PC-3 (cell line): ENCODE measurements around the gene INPP5F. TPM values are rescaled to one million over a fixed set of nuclear protein-coding genes. Genes with fewer than 3 reads are reported as not detected.

Source experiments
- ATAC-seq: fragments of 200-7000 bp; cut with Tn5 transposase; 2 replicates; pipeline ENCODE4 v1.9.1; 2020; ENCODE audit warnings: mild to moderate bottlenecking, moderate library complexity
- BruUV-seq: library from RNA; stranded (reverse); fragments of 400-500 nt; replicated peaks from 2 replicates; lab custom pipeline; 2021; lab: Mats Ljungman, UMichigan
- CTCF ChIA-PET: fragments of 300-600 bp; sonication (Branson Sonifier 250); formaldehyde crosslinking; loops from one replicate; lab custom pipeline; 2022; ENCODE audit warnings: antibody characterized with exemption; lab: Charles Lee
- POLR2A ChIA-PET: fragments of 300-600 bp; sonication (Branson Sonifier 250); formaldehyde crosslinking; loops from one replicate; lab custom pipeline; 2022; ENCODE audit warnings: antibody characterized with exemption; ENCODE audit not compliant: unreplicated experiment; lab: Charles Lee
- DNase-seq: peaks from one replicate; pipeline ENCODE4 v3.0.0-alpha.2; 2015
- H2AFZ ChIP-seq: fragments of 300-600 bp; sonication (generic); 2 replicates; pipeline ENCODE4 v1.6.0; 2016; ENCODE audit warnings: antibody characterized with exemption, low read length
- H3F3A ChIP-seq: fragments of 300-600 bp; sonication (generic); one replicate; pipeline ENCODE4 v1.6.0; 2017; ENCODE audit warnings: antibody characterized with exemption, low read length, control low read depth, mild to moderate bottlenecking; ENCODE audit not compliant: unreplicated experiment
- H3K27ac ChIP-seq: fragments of 300-600 bp; sonication (generic); 2 replicates; pipeline ENCODE4 v1.5.1; 2016; ENCODE audit warnings: mild to moderate bottlenecking, low read length
- H3K27me3 ChIP-seq: fragments of 300-600 bp; sonication (generic); 2 replicates; pipeline ENCODE4 v1.6.1; 2016; ENCODE audit warnings: low read length, mixed read lengths
- H3K36me3 ChIP-seq: fragments of 300-600 bp; sonication (generic); 2 replicates; pipeline ENCODE4 v1.6.1; 2016; ENCODE audit warnings: low read depth, mixed run types, low read length, mixed read lengths
- H3K4me1 ChIP-seq: fragments of 300-600 bp; sonication (generic); 2 replicates; pipeline ENCODE4 v1.5.1; 2016; ENCODE audit warnings: low read length; ENCODE audit not compliant: insufficient read depth
- H3K4me2 ChIP-seq: fragments of 300-600 bp; sonication (generic); 2 replicates; pipeline ENCODE4 v1.6.0; 2016; ENCODE audit warnings: low read length
- H3K4me3 ChIP-seq: fragments of 300-600 bp; sonication (generic); 2 replicates; pipeline ENCODE4 v1.5.1; 2016; ENCODE audit warnings: mild to moderate bottlenecking, low read length, mixed read lengths
- H3K79me2 ChIP-seq: fragments of 300-600 bp; sonication (generic); 2 replicates; pipeline ENCODE4 v1.6.1; 2017; ENCODE audit warnings: low read length, mixed read lengths
- H3K9ac ChIP-seq: fragments of 300-600 bp; sonication (generic); 2 replicates; pipeline ENCODE4 v1.6.0; 2016; ENCODE audit warnings: mild to moderate bottlenecking, low read length
- H3K9me2 ChIP-seq: fragments of 300-600 bp; sonication (generic); replicated peaks from 2 replicates; pipeline ENCODE4 v1.6.1; 2016; ENCODE audit warnings: mixed run types, low read length, mixed read lengths
- H3K9me3 ChIP-seq: fragments of 300-600 bp; sonication (generic); 2 replicates; pipeline ENCODE4 v1.6.1; 2016; ENCODE audit warnings: low read length, mixed read lengths
- H4K20me1 ChIP-seq: fragments of 300-600 bp; sonication (generic); 2 replicates; pipeline ENCODE4 v1.6.1; 2016; ENCODE audit warnings: low read length, mixed read lengths
- EZH2 ChIP-seq: fragments of 300-600 bp; sonication (generic); IDR thresholded peaks from one replicate; pipeline ENCODE4 v1.6.1; 2017; ENCODE audit warnings: antibody characterized with exemption, mild to moderate bottlenecking, low read length; ENCODE audit not compliant: unreplicated experiment
- EZH2phosphoT487 ChIP-seq: fragments of 300-600 bp; sonication (generic); IDR thresholded peaks from 2 replicates; pipeline ENCODE4 v1.6.1; 2018; ENCODE audit warnings: mild to moderate bottlenecking, antibody characterized with exemption, low read length, borderline replicate concordance
- intact Hi-C: fragments of 100-400 bp; cut with micrococcal nuclease; formaldehyde crosslinking; loops from 2 replicates; pipeline ENCODE4 v1.9.0; 2023
- total RNA-seq: library from RNA; depleted of rRNA; stranded (reverse); fragments of >200 nt; gene quantifications from 2 replicates; pipeline ENCODE4 v1.2.3, GENCODE V29; 2014
- TF ChIP-seq, protein P1 (sequence below): fragments of 300-600 bp; sonication (generic); conservative IDR thresholded peaks from 2 replicates; pipeline ENCODE4 v1.5.1; 2017; ENCODE audit warnings: antibody characterized with exemption, low read depth, mild to moderate bottlenecking, low read length

Gene INPP5F
- total RNA-seq, 1 experiment from 2014 or later = 8.2 TPM

DNA sequence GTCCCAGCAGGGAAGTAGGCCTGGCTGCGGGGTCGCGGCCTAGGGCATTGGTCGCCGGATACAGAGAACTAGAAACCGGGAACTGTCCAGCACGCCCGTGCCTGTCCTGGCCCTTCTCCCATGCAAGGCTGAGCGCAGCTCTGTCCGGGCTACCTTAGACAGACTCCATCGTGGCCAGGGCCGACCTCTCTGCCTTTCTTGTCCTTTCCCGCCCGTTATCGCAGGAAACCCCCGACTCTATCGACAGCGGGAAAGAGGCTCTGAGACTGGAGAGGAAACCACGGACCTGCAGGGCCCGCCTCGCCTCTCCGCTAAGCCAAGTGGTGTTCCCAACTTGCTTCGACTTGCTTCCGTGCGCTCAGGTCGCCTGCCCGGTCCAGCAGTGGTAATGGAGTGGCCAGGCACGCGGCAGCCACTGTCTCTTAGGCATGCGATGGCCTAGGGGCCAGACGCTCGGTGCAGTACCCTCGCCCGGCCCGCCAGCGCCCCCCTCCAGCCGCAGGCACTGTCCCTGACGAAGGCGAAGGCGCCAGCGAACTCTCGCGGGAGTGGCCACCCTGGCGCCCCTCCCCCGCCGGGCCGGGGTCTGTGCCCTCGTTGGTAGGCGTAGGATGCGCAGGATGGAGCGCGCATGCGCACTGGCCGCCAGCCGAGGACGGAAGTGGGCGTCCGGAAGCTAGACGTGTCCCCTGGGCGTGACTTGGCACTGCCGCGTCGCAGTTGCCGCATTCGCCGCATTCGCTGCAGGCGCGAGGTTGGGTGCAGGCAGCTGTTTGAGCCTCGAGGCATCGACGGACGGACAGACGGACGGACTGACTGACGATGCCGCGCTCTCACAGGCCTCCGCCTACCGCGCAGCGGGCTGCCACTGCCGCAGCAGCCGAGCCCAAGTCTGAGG, 92.4 kb downstream of the INPP5F start:
- no peak overlapping the region for H3K4me3 ChIP-seq
- H3K79me2 ChIP-seq = no peaks in the 10 kb centered on the region
- ATAC-seq (no peak), DNase-seq (no peak)
- ChIA-PET POLR2A (no interaction called here), CTCF (no interaction called here)
- no peaks in the 10 kb centered on the region for H3K9me2 ChIP-seq
- no peaks in the 10 kb centered on the region for H3K36me3 ChIP-seq
- no peaks in the 10 kb centered on the region for H3K4me1 ChIP-seq
- no peaks in the 10 kb centered on the region for H3F3A ChIP-seq
- H4K20me1 ChIP-seq = no peaks in the 10 kb centered on the region
- TF ChIP-seq EZH2 = no peak
- TF ChIP-seq, protein P1, sequence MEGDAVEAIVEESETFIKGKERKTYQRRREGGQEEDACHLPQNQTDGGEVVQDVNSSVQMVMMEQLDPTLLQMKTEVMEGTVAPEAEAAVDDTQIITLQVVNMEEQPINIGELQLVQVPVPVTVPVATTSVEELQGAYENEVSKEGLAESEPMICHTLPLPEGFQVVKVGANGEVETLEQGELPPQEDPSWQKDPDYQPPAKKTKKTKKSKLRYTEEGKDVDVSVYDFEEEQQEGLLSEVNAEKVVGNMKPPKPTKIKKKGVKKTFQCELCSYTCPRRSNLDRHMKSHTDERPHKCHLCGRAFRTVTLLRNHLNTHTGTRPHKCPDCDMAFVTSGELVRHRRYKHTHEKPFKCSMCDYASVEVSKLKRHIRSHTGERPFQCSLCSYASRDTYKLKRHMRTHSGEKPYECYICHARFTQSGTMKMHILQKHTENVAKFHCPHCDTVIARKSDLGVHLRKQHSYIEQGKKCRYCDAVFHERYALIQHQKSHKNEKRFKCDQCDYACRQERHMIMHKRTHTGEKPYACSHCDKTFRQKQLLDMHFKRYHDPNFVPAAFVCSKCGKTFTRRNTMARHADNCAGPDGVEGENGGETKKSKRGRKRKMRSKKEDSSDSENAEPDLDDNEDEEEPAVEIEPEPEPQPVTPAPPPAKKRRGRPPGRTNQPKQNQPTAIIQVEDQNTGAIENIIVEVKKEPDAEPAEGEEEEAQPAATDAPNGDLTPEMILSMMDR = no peak
- TF ChIP-seq EZH2phosphoT487 = no peak
- no TSS peak for BruUV-seq
- no peak overlapping the region for H3K4me2 ChIP-seq
- intact Hi-C loops = no loop called here
- no peak overlapping the region for H3K9ac ChIP-seq
- H3K27me3 ChIP-seq = no peaks in the 10 kb centered on the region
- no peak overlapping the region for H3K27ac ChIP-seq
- no peaks in the 10 kb centered on the region for H3K9me3 ChIP-seq
- H2AFZ ChIP-seq = no peak overlapping the region

DNA sequence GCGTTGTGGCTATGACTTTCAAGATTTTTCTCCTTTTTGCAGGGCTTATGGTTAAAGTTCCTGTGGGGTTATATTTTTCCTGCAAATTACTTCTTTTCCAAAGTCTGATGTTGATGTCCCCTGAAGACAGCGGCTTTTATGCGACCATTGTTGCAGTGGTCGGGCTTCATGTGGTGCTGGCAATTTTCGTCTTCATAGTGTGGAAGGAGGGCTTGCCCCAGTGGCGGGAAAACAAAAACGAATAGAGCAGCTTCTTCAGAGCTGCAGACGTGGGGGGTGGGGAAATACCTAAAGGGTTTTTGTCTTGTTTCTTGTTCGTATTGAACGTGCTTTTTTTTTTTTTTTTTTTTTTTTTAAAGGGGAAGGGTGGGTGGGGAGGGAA, 93.0 kb downstream of the INPP5F start:
- intact Hi-C loops = no loop called here
- DNase-seq = no peak
- no peaks in the 10 kb centered on the region for H3K27me3 ChIP-seq
- ChIA-PET CTCF (no interaction called here), POLR2A (no interaction called here)
- no peak for TF ChIP-seq EZH2phosphoT487
- TF ChIP-seq, protein P1 = no peak
- no peak for TF ChIP-seq EZH2
- H4K20me1 ChIP-seq = no peaks in the 10 kb centered on the region
- H3K4me2 ChIP-seq = no peak overlapping the region
- no peaks in the 10 kb centered on the region for H3K9me2 ChIP-seq
- H3K9me3 ChIP-seq = no peaks in the 10 kb centered on the region
- H3K4me3 ChIP-seq = no peak overlapping the region
- H3K4me1 ChIP-seq = no peaks in the 10 kb centered on the region
- H3K9ac ChIP-seq = no peak overlapping the region
- H3F3A ChIP-seq = no peaks in the 10 kb centered on the region
- ATAC-seq = no peak
- no peaks in the 10 kb centered on the region for H3K79me2 ChIP-seq
- H3K27ac ChIP-seq = no peak overlapping the region
- BruUV-seq = no TSS peak
- H2AFZ ChIP-seq = no peak overlapping the region
- no peaks in the 10 kb centered on the region for H3K36me3 ChIP-seq

DNA sequence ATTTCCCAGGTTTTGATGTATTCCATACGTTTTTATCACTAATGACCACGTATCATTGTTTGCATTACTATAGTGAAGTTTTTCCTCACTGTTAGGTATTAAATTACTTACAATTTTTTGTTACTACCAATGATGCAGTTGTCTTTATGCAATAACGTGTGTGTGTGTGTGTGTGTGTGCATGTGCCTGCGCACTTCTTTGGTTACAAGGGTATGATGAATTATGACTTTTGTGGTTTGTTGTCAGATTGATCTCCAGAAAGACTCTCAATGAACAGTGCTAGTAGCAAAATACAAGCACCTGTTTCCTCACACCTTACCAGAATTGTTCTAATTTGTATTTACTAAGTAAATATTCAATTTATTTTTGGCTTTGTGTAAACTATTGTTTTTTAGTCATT, 95.3 kb downstream of the INPP5F start:
- H3K27me3 ChIP-seq = no peaks in the 10 kb centered on the region
- no peaks in the 10 kb centered on the region for H3F3A ChIP-seq
- H3K4me3 ChIP-seq = no peak overlapping the region
- H3K27ac ChIP-seq = no peak overlapping the region
- ATAC-seq (no peak), DNase-seq (no peak)
- BruUV-seq = no TSS peak
- ChIA-PET CTCF (no interaction called here), POLR2A (no interaction called here)
- H3K79me2 ChIP-seq = no peaks in the 10 kb centered on the region
- no peak overlapping the region for H2AFZ ChIP-seq
- H3K9me3 ChIP-seq = no peaks in the 10 kb centered on the region
- no peaks in the 10 kb centered on the region for H3K9me2 ChIP-seq
- H3K4me1 ChIP-seq = no peaks in the 10 kb centered on the region
- intact Hi-C loops = no loop called here
- no peaks in the 10 kb centered on the region for H4K20me1 ChIP-seq
- TF ChIP-seq EZH2phosphoT487 (no peak), EZH2 (no peak)
- no peak overlapping the region for H3K4me2 ChIP-seq
- H3K36me3 ChIP-seq = no peaks in the 10 kb centered on the region
- no peak overlapping the region for H3K9ac ChIP-seq
